Stimulated activated CD4-positive, alpha-beta T cell treated with anti-CD3 and anti-CD28 coated beads, Interleukin-12 subunit alpha, Interleukin-12 subunit beta, amount 100 ng/mL, for 4 hours (primary cell): ENCODE data around the gene NCOA7.
A peak's percentile ranks its signal among the peaks of the same experiment; 100 is the strongest.
"Not testable (repeated sequence)": the region's sequence is repeated elsewhere in the genome, so short reads cannot be mapped to it uniquely, and the experiment has no call there.

Experiments used
- DNase-seq: peaks from one replicate; pipeline ENCODE4 v3.0.0-alpha.2; 2020

The NCOA7 gene

GRCh38 chr6:125871365-125871764 is 80.6 kb downstream of the NCOA7 start:
- DNase-seq = no peak

GRCh38 chr6:125872259-125872921 is 81.6 kb downstream of the NCOA7 start:
- no peak for DNase-seq

- no peak for DNase-seq
Observed at GRCh38 chr6:125882243-125882642, 91.5 kb downstream of the NCOA7 start.

- no peak for DNase-seq
Observed at GRCh38 chr6:125884634-125885371, 94.0 kb downstream of the NCOA7 start.

GRCh38 chr6:125886021-125886420 is 95.3 kb downstream of the NCOA7 start:
- no peak for DNase-seq

- DNase-seq = no peak
Observed at GRCh38 chr6:125886914-125887313, 96.2 kb downstream of the NCOA7 start.

- DNase-seq = no peak
Observed at GRCh38 chr6:125887372-125887771, 96.6 kb downstream of the NCOA7 start.

GRCh38 chr6:125888989-125889656 is 98.4 kb downstream of the NCOA7 start:
- no peak for DNase-seq

- no peak for DNase-seq
Observed at GRCh38 chr6:125899726-125900182, 109.0 kb downstream of the NCOA7 start.

- DNase-seq = peak; percentile 14
Observed at GRCh38 chr6:125904871-125905270, 114.1 kb downstream of the NCOA7 start.

GRCh38 chr6:125906158-125906998 is 115.6 kb downstream of the NCOA7 start:
- DNase-seq = peak; percentile 54

GRCh38 chr6:125910527-125910926 is 119.8 kb downstream of the NCOA7 start:
- no peak for DNase-seq

- DNase-seq = not testable (repeated sequence)
Observed at GRCh38 chr6:125911051-125911451, 120.3 kb downstream of the NCOA7 start.

GRCh38 chr6:125912430-125912829 is 121.7 kb downstream of the NCOA7 start:
- not testable (repeated sequence) for DNase-seq

- DNase-seq = no peak
Observed at GRCh38 chr6:125913145-125913544, 122.4 kb downstream of the NCOA7 start.

- DNase-seq = no peak
Observed at GRCh38 chr6:125913864-125914351, 123.1 kb downstream of the NCOA7 start.

- no peak for DNase-seq
Observed at GRCh38 chr6:125918230-125918629, 127.5 kb downstream of the NCOA7 start.

GRCh38 chr6:125918681-125919566 is 128.2 kb downstream of the NCOA7 start:
- DNase-seq = peak; percentile 26

GRCh38 chr6:125919618-125920017 is 128.9 kb downstream of the NCOA7 start:
- DNase-seq = no peak

- no peak for DNase-seq
Observed at GRCh38 chr6:125922322-125922860, 131.6 kb downstream of the NCOA7 start.

GRCh38 chr6:125923366-125923877 is 132.7 kb downstream of the NCOA7 start:
- no peak for DNase-seq
